Activated naive CD4-positive, alpha-beta T cell treated with anti-CD3 and anti-CD28 coated beads, Interleukin-2, amount 50 U/mL, for 16 hours (primary cell): ENCODE data around the gene PRR23E.

Source experiments
- DNase-seq: peaks from one replicate; pipeline ENCODE4 v3.0.0-alpha.2; 2020

PRR23E gene

GRCh38 chr3:127185962-127186674 lies 6.8 kb upstream of the PRR23E start:
- no peak for DNase-seq

GRCh38 chr3:127187316-127187715 lies 5.6 kb upstream of the PRR23E start:
- no peak for DNase-seq

GRCh38 chr3:127193341-127193740 lies 410 bp downstream of the PRR23E start:
- no peak for DNase-seq

- no peak for DNase-seq
Observed at GRCh38 chr3:127193775-127194174, 844 bp downstream of the PRR23E start.

GRCh38 chr3:127194601-127195187 lies 1.8 kb downstream of the PRR23E start:
- no peak for DNase-seq

GRCh38 chr3:127195417-127195816 lies 2.5 kb downstream of the PRR23E start:
- DNase-seq, result no peak

GRCh38 chr3:127196002-127196401 lies 3.1 kb downstream of the PRR23E start:
- no peak for DNase-seq

- DNase-seq, result no peak
Observed at GRCh38 chr3:127196466-127197299, 3.8 kb downstream of the PRR23E start.

- no peak for DNase-seq
Observed at GRCh38 chr3:127197300-127198189, 4.6 kb downstream of the PRR23E start.

- no peak for DNase-seq
Observed at GRCh38 chr3:127200086-127200691, 7.3 kb downstream of the PRR23E start.

- DNase-seq, result no peak
Observed at GRCh38 chr3:127203024-127203423, 10.1 kb downstream of the PRR23E start.

- no peak for DNase-seq
Observed at GRCh38 chr3:127204841-127205582, 12.1 kb downstream of the PRR23E start.

GRCh38 chr3:127206154-127206553 lies 13.2 kb downstream of the PRR23E start:
- DNase-seq, result no peak

- no peak for DNase-seq
Observed at GRCh38 chr3:127206611-127207516, 13.9 kb downstream of the PRR23E start.

- DNase-seq, result no peak
Observed at GRCh38 chr3:127207727-127208482, 15.0 kb downstream of the PRR23E start.

- DNase-seq, result no peak
Observed at GRCh38 chr3:127208483-127209100, 15.7 kb downstream of the PRR23E start.

GRCh38 chr3:127209155-127209839 lies 16.4 kb downstream of the PRR23E start:
- DNase-seq, result no peak

- no peak for DNase-seq
Observed at GRCh38 chr3:127209840-127210653, 17.1 kb downstream of the PRR23E start.
